ENCODE results near the gene IQGAP3.

Gene IQGAP3

DNA sequence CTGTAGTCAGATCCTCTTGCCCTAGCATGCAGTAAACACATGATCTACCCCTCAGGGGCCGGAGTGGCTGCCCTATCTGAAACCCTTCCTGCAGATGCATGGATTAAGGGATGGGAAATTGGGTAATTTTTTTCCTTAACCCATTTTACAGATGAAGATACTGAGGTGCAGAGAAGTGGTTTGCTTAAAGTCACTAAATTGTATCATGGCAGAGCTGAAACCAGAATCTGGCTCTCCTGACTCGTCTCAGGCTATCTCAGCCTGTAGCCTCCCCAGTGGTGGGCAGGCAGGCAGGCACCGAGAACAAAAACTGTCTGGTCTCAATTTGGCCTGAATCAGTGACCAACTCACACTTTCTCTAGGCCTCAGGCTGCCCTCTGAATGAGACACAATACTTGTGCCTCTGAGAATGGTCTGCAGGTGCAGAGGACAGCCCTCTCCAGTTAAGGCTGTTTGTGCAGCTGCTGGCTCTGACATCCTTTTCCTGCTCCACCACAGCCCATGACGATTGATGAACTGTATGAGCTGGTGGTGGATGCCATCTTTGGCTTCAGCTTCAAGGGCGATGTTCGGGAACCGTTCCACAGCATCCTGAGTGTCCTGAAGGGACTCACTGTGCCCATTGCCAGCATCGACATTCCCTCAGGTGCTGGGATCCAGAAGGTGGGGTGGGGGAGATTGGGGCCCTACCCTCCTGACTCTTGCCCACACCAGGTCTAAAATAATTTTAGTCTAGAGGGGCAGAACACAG, 20.7 kb upstream of the IQGAP3 start:
- TF ChIP-seq CTCF (IDR thresholded peaks at IDR 0.05; ENCODE audit: insufficient read depth, low read length, missing control alignments), result no peak
- CTCF ChIA-PET, result interaction anchor here (0.6 to 4.5 kb wide), 11 partner anchors 8 to 208 kb away, joined by 3 to 51 read pairs (median 5); partner anchors contain the start of gene GPATCH4
- DNase-seq (ENCODE audit: low read depth, low spot score), result no peak
- H3K4me3 ChIP-seq (ENCODE audit: low read depth, low read length), result no peak overlapping the region
- POLR2A ChIA-PET, result interaction anchor here (0.8 kb wide), 1 partner anchor 11 kb away, joined by 4 read pairs; no protein-coding TSS in a partner anchor

DNA sequence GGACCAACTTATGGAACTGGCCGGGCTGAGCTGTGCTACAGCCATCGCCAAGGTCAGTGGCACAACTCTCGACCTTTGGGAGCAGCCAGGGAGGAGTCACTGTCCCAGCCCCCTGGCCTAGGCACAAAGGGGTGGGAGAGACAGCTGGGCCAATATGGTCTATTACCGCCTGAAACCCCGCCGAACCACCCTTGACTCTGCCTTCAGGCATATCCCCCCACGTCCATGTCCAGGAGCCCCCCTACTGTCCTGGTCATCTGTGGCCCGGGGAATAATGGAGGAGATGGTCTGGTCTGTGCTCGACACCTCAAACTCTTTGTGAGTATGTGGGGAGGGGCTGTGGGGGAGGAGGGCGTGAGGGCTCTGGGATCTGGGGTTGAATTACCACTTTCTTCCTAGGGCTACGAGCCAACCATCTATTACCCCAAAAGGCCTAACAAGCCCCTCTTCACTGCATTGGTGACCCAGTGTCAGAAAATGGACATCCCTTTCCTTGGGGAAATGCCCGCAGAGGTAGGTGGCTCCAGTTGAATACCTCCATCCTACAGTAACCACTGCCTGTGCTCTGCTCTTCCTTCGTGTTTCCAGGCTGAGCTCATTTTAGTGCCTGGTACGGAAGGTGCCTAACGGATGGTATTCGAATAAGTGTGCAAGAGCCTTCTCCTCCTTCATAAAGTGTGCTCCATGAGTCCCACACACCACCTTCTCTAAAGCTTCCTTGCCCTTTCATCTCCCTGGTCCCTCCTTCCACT, 20.0 kb upstream of the IQGAP3 start:
- CTCF ChIA-PET, result interaction anchor here (1.0 to 4.5 kb wide), 11 partner anchors 10 to 207 kb away, joined by 3 to 51 read pairs (median 5); partner anchors contain the start of genes GPATCH4 and MEF2D
- no peak for DNase-seq (ENCODE audit: low read depth, low spot score)
- no peak for TF ChIP-seq CTCF (IDR thresholded peaks at IDR 0.05; ENCODE audit: insufficient read depth, low read length, missing control alignments)
- POLR2A ChIA-PET, result interaction anchor here (0.8 to 1.9 kb wide), 5 partner anchors 8 to 88 kb away, joined by 4 to 6 read pairs (median 4); partner anchors contain the start of gene GPATCH4
- H3K4me3 ChIP-seq (ENCODE audit: low read depth, low read length), result peak overlapping the region; percentile 83

- peak within 1 kb of the TSS; percentile 83 for H3K4me3 ChIP-seq (ENCODE audit: low read depth, low read length)
- POLR2A ChIA-PET, result interaction anchor here (0.5 to 1.9 kb wide), 10 partner anchors 9 to 326 kb away, joined by 3 to 6 read pairs (median 4); partner anchors contain the start of gene GPATCH4
- TF ChIP-seq CTCF (IDR thresholded peaks at IDR 0.05; ENCODE audit: insufficient read depth, low read length, missing control alignments), result no peak
- no peak for DNase-seq (ENCODE audit: low read depth, low spot score)
- CTCF ChIA-PET, result interaction anchor here (0.7 to 4.5 kb wide), 12 partner anchors 9 to 206 kb away, joined by 3 to 51 read pairs (median 5); partner anchors contain the start of genes GPATCH4 and MEF2D
Measured at GRCh38 chr1:156591432-156592157, 19.2 kb upstream of the IQGAP3 start, which contains the start of gene NAXE. Gene NAXE, plus strand, starts transcription at chr1:156591776. Its CDS starts 29 bp downstream, at chr1:156591805.

- TF ChIP-seq CTCF (IDR thresholded peaks at IDR 0.05; ENCODE audit: insufficient read depth, low read length, missing control alignments), result no peak
- H3K4me3 ChIP-seq (ENCODE audit: low read depth, low read length), result peak overlapping the region; percentile 83
- DNase-seq (ENCODE audit: low read depth, low spot score), result no peak
- CTCF ChIA-PET, result interaction anchor here (0.7 to 4.5 kb wide), 10 partner anchors 9 to 206 kb away, joined by 4 to 51 read pairs (median 5); partner anchors contain the start of gene GPATCH4
- POLR2A ChIA-PET, result interaction anchor here (0.5 to 1.9 kb wide), 10 partner anchors 9 to 326 kb away, joined by 3 to 6 read pairs (median 4); partner anchors contain the start of gene GPATCH4
Measured at GRCh38 chr1:156591181-156591431, 18.7 kb upstream of the IQGAP3 start.

GRCh38 chr1:156590326-156591180, 18.2 kb upstream of the IQGAP3 start:
- POLR2A ChIA-PET, result interaction anchor here (0.6 to 1.9 kb wide), 7 partner anchors 11 to 327 kb away, joined by 3 to 6 read pairs (median 4); partner anchors contain the start of gene GPATCH4
- DNase-seq (ENCODE audit: low read depth, low spot score), result no peak
- no peak overlapping the region for H3K4me3 ChIP-seq (ENCODE audit: low read depth, low read length)

More at GRCh38 chr1:156590326-156591180, 18.2 kb upstream of the IQGAP3 start:
- CTCF ChIA-PET, result interaction anchor here (0.7 to 4.5 kb wide), 11 partner anchors 8 to 205 kb away, joined by 3 to 51 read pairs (median 5); partner anchors contain the start of gene GPATCH4
- TF ChIP-seq CTCF (IDR thresholded peaks at IDR 0.05; ENCODE audit: insufficient read depth, low read length, missing control alignments), result no peak
